HG03457 (cell line): ENCODE results near the gene HORMAD2.
"Not testable (repeated sequence)": the region's sequence is repeated elsewhere in the genome, so short reads cannot be mapped to it uniquely, and the experiment has no call there.

Source experiments
- ATAC-seq: cut with Tn5 transposase; IDR thresholded peaks from one replicate; pipeline ENCODE4 v1.9.1; 2021; ENCODE audit warnings: moderate number of reproducible peaks; ENCODE audit not compliant: unreplicated experiment

HORMAD2 gene

GRCh38 chr22:30187529-30188407 is 107.5 kb downstream of the HORMAD2 start:
- no peak for ATAC-seq

GRCh38 chr22:30188911-30189310 is 108.6 kb downstream of the HORMAD2 start:
- no peak for ATAC-seq

DNA sequence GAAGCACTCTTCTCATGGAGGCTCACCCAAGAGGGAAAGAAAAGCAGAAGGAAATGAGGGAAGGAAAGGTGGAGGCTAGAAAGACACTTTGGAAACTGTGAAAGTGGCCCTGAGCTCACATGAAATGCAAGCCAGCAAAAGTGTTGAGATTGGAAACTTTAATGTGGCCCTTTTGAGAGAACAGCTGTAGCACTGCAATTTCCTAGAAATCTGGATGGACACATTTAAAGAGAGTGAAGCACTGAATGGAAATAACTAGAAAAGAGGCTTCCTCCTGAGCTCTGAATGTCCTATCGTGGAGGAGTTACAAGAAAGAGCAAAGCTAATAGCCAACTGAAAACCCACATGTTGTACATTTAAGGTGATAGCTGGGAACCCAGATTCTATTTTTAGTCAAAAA is 110.3 kb downstream of the HORMAD2 start:
- ATAC-seq, result no peak

DNA sequence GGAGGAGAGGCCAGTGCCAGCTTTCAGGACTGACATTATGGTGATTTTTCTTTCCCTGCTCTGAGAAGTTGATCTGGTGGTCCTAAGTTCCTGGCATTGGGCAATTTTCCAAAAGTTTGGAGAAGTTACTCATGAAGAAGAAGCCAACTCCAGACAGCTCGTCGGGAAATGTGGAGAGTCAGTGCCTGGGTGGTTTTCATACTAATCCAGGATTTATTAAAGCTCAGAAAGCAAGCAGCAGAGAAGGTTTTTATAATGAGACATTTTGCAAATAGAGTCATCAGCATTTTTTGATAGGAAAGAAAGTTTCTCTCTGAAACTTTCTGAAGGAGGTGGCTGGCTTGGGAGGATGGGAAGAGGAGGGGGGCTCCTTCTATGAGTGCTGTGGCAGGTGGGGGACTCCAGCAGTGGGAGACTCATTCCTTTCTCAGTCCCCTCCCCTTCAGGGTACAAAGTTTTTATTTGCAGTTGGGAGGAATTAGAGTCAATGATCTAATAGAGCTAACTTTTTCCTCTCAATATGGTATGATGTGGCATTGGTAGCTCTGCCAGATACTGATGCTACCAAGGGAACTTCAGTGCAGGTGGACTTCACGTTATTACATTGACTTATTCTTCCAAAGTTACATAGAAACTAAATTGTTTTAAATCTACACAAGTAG is 110.9 kb downstream of the HORMAD2 start:
- no peak for ATAC-seq

DNA sequence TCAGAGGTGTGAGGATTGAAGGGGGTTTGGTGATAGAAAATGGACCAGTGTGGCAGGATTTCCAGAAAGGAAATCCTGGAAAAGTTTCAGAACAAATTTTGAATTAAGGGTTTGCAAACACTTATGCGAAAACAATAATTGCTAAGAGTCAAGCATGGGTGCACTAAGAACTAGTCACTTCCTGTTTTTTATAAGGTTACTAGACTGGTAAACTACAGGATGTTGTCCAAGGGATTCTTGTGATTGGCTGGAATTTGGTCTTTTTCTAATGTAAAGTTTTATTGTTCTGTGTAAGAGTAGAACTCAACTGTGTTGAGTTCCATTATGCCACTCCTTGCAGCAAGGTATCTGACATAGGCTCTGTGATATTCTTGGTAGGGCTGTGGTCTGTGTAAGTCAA is 112.2 kb downstream of the HORMAD2 start:
- ATAC-seq, result no peak

GRCh38 chr22:30193031-30193775 is 112.9 kb downstream of the HORMAD2 start:
- ATAC-seq, result no peak

DNA sequence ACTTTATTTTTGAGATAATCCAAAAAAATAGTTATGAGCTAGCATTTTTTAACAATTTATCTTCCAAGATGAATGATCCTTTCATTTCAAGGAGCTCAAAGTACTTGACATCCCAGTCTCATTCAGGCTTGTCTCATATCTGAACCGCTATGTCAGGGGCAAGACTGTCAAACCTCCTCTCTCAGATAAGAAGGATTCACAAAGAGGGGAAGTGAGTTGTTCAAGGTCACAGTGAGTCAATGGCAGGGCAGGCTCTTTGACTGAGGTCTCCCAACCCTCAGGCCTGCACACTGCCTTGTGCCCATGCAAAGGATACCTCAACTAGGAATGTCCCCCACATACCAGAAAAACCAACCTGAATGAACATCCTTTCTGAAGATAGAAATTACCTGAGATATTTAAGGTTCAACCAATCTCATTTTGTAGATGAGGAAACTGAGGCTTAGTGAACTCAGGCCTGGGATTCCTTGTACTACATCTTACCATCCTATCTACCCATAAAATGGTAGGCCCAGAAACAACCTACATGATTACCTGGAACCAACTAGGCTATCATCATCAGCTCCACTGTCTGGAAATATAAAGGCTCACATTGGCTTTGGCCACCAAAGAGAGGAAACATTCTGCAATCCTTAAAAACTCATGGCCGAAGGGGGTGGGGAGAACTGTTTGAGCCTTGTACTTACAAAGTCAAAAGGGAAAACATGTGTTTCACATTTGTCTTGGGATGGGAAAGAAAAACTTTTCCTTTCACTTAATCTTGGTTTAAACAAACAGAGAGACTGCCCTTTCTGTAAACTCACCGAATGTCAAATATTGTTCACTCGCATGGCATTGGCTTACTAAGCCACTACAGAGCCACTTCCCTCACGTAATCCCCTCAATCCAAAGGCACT is 115.2 kb downstream of the HORMAD2 start:
- no peak for ATAC-seq

DNA sequence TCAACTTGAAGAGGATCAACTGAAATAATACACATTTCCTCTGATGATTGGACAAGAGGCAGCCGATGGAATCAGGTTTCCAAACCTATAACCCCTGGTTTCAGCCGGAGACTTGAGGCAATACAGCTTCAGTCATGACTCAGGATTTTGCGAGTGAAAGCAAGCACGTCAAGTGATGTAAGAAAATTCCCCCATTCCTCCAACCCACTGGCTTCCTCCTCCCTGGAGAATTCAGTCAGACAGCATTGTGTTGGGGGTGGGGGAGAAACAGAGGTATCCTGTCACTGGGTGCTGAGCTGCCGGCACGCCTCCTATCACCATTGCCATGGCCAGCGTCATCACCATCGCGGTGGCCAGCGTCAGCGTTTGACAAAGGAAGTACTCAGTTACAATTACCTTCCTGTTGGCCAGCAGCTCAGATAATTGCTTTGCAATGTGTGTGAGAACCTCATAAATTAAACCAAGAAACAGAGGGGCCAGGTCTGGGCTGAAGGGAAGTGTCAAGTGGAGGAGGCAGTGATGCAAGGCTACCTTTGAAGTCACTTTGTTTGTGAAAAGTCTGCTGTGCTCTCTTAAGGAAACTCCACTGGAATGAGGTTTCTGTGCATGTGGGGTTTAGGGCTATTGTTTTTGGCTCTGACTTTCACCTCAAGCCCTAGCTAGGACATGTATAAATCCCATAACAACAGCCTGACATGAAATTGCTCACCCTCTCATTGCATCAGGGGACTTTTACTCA is 116.0 kb downstream of the HORMAD2 start:
- no peak for ATAC-seq

- no peak for ATAC-seq
Measured at GRCh38 chr22:30196880-30197336, 116.6 kb downstream of the HORMAD2 start.

GRCh38 chr22:30197389-30197788 is 117.1 kb downstream of the HORMAD2 start:
- ATAC-seq, result no peak

DNA sequence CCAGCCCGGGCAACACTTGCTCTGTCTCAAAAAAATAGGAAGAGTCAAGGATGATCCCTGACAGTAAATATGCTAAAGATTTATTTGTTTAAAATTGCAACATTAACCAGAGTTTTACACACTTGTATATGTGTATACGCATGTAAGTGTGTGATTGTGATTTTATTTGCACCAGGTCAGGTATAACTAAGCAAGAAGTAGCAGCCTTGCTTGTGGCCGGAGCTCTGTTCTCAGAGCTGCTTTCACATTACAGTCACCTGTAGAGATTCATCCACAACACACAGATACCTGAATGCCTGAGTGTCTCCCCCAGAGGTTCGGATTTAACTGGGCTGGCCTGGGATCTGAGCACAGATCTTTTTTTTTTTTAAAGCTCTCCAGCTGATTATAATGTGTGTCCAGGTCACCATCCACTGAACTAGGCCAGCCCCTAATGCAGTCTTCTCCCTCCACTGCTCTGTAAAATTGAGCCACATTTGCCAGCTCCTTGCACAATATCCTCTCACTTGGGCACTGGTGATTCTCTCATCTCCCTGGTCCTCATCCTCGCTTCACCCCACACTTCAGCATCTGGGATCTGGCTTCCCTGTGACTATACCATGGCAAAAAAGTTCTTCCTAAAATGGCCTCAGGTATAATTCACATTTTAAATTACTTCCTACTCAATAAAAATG is 118.0 kb downstream of the HORMAD2 start:
- no peak for ATAC-seq

DNA sequence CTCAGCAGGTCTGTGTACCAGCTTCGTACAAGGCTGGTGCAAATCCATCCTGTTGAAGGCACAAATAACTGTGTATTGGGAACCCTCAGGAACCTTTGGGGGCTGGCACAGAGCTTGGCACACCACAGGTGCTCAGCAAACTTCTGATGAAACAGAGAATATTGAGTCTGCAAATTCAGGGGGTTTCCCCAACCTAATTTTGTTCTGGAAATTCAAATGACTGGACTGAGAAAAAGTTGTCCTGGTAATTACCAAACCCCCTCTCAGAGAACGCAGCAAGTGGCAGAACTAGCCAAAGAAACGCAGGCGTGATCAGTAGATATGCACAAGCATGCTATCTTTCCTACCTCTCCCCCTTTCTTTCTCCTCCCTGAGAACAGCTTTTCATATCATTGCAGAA is 118.7 kb downstream of the HORMAD2 start:
- no peak for ATAC-seq

- not testable (repeated sequence) for ATAC-seq
Measured at GRCh38 chr22:30200905-30201304, 120.6 kb downstream of the HORMAD2 start.

- no peak for ATAC-seq
Measured at GRCh38 chr22:30201945-30202344, 121.7 kb downstream of the HORMAD2 start.

GRCh38 chr22:30202531-30203006 is 122.3 kb downstream of the HORMAD2 start:
- no peak for ATAC-seq

DNA sequence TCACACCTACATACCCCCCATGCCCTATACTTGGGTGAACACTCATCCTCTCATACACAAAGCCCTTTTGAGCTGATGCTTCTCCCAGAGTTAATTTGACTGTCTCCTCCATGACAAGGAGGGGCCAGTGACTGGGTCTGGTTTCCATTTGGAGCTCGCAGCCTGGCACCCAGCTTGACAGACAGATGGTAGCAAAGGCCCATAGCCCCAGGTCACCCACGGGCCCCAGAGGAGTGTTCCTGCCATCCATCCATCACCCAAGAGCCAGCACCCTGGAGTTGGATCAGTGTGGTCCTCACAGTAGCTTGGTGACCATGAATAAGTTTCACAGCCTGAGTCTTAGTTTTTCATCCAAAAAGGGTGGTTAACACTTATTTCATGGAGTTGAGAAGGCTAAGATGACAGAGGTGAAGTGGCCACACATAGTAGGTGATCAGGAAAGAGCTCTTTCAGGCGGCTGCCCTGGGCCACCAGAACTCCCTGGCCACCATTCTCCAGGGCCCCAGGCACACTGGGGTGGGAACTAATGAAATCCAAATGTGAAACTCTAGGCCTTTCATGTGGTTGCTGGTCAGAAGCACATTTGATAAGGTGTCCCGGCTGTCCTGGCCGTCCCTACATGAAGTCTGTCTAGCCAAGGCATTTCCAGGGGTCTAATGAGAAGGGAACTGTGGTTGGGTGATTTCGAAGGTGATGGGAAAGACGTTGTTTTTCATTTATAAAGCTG is 123.9 kb downstream of the HORMAD2 start:
- no peak for ATAC-seq

- ATAC-seq, result no peak
Measured at GRCh38 chr22:30204742-30205111, 124.5 kb downstream of the HORMAD2 start.

DNA sequence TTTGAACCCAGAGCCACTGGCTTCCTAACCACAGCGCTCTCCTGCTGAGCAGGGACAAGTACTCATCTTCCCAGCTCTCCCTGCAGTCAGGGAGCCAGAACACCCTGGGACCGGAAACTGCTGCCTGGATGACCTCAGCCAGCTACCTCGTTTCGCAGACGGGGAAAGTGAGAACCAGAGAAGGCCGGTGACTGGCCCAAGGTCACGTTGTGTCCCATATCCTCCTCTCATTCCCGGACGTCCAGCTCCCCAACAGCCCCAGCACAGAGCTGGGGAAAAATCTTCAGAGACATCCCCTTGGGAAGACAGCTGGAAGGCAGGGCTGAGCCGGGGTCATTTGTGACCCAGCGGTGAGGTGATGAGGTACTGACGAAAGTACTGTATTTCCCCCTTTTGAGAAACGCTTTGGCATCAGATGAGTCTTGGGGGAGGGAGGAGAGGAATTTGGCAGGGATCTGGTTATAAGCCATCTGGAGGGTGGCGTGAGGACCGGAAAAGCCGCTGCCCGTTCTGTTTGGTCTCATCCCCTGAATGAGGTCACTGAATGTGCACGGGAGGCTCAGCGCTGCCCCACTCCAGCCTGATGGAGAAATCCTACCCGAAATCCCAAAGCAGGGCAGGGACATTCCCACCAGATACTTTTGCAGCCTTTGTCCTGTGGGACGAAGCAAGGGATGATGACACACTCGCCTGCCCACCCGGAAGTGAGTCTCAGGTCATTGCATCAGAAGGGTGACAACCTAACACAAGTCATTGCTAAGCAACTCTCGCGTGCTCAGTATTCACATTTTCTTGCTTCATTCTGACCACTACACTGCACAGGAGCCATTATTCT is 125.2 kb downstream of the HORMAD2 start:
- no peak for ATAC-seq
